MCF 10A (cell line): Measurements from ENCODE around the gene FGD4. TPM values are rescaled to one million over a fixed set of nuclear protein-coding genes. Genes with fewer than 3 reads are reported as not detected.

Source experiments
- BruUV-seq: library from RNA; stranded (reverse); fragments of 400-500 nt; replicated peaks from 2 replicates; lab custom pipeline; 2021; lab: Mats Ljungman, UMichigan
- CTCF ChIA-PET: fragments of 300-600 bp; sonication (Branson Sonifier 250); formaldehyde crosslinking; extraction: SDS; loops from one replicate; lab custom pipeline; 2021; ENCODE audit warnings: antibody characterized with exemption, inconsistent platforms; lab: Yijun Ruan, JAX
- POLR2A ChIA-PET: fragments of 300-600, 350-650 bp; sonication (Branson Sonifier 250); formaldehyde crosslinking; extraction: SDS; loops from one replicate; lab custom pipeline; 2020; ENCODE audit warnings: antibody characterized with exemption, inconsistent platforms; lab: Yijun Ruan, JAX
- DNase-seq: peaks from one replicate; pipeline ENCODE4 v3.0.0-alpha.2; 2018; ENCODE audit not compliant: unreplicated experiment
- H3K27ac Mint-ChIP-seq: one replicate; pipeline ENCODE4 v1.8.0; 2022; ENCODE audit warnings: mild to moderate bottlenecking, low read depth, mixed read lengths; ENCODE audit not compliant: unreplicated experiment
- H3K27me3 Mint-ChIP-seq: one replicate; pipeline ENCODE4 v1.8.0; 2022; ENCODE audit warnings: mixed read lengths; ENCODE audit not compliant: insufficient read depth, unreplicated experiment
- H3K36me3 Mint-ChIP-seq: one replicate; pipeline ENCODE4 v1.8.0; 2022; ENCODE audit warnings: mild to moderate bottlenecking, moderate library complexity, mixed read lengths; ENCODE audit not compliant: insufficient read depth, unreplicated experiment
- H3K4me1 Mint-ChIP-seq: one replicate; pipeline ENCODE4 v1.8.0; 2022; ENCODE audit warnings: mixed read lengths; ENCODE audit not compliant: insufficient read depth, unreplicated experiment
- H3K4me3 Mint-ChIP-seq: one replicate; pipeline ENCODE4 v1.8.0; 2022; ENCODE audit warnings: mild to moderate bottlenecking, moderate library complexity, mixed read lengths; ENCODE audit not compliant: unreplicated experiment
- H3K9me3 Mint-ChIP-seq: one replicate; pipeline ENCODE4 v1.8.0; 2022; ENCODE audit warnings: mixed read lengths; ENCODE audit not compliant: unreplicated experiment
- intact Hi-C: fragments of 100-400 bp; cut with micrococcal nuclease; formaldehyde crosslinking; loops from 2 replicates; pipeline ENCODE4 v1.14.1; 2022
- total RNA-seq: library from RNA; stranded (reverse); gene quantifications from 2 replicates; pipeline ENCODE4 v1.2.3, GENCODE V29; 2022
- TF ChIP-seq, protein P1 (sequence below): fragments of 200-600 bp; IDR thresholded peaks from one replicate; pipeline ENCODE4 v1.8.0; 2022; ENCODE audit warnings: antibody characterized with exemption, mild to moderate bottlenecking; ENCODE audit not compliant: unreplicated experiment

FGD4 gene
- total RNA-seq, 1 experiment from 2014 or later = 34.7 TPM

DNA sequence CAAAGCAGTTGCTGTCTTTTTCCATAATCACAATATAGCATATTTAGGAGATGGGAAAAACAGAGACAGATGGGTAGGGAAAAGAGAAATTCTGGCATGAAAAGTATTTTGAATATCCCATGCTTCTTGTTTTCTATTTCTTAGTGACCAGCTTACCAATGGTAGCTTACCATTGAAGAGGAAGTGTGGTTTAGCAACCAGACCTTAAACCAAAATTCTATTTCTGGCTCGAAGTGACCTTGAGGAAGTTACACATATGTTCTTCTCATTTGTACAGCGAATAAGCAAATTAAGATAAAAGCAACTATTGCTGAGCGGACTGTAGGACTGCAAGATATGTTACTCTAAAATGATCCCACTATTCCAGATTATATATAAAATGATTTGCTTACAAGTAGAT, 82.9 kb downstream of the FGD4 start:
- no peaks in the 10 kb centered on the region for H3K9me3 Mint-ChIP-seq
- H3K36me3 Mint-ChIP-seq = peaks cover 47% of the 10 kb centered on the region
- H3K4me3 Mint-ChIP-seq = no peak overlapping the region
- DNase-seq = no peak
- H3K27ac Mint-ChIP-seq = peak overlapping the region; percentile 64
- no TSS peak for BruUV-seq
- intact Hi-C loops = no loop called here
- ChIA-PET POLR2A (interaction anchor here (0.6 to 1.3 kb wide), 3 partner anchors 26 to 34 kb away, joined by 3 read pairs; no protein-coding TSS in a partner anchor), CTCF (no interaction called here)
- peaks cover 15% of the 10 kb centered on the region for H3K4me1 Mint-ChIP-seq
- TF ChIP-seq, protein P1, sequence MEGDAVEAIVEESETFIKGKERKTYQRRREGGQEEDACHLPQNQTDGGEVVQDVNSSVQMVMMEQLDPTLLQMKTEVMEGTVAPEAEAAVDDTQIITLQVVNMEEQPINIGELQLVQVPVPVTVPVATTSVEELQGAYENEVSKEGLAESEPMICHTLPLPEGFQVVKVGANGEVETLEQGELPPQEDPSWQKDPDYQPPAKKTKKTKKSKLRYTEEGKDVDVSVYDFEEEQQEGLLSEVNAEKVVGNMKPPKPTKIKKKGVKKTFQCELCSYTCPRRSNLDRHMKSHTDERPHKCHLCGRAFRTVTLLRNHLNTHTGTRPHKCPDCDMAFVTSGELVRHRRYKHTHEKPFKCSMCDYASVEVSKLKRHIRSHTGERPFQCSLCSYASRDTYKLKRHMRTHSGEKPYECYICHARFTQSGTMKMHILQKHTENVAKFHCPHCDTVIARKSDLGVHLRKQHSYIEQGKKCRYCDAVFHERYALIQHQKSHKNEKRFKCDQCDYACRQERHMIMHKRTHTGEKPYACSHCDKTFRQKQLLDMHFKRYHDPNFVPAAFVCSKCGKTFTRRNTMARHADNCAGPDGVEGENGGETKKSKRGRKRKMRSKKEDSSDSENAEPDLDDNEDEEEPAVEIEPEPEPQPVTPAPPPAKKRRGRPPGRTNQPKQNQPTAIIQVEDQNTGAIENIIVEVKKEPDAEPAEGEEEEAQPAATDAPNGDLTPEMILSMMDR = no peak
- no peaks in the 10 kb centered on the region for H3K27me3 Mint-ChIP-seq

DNA sequence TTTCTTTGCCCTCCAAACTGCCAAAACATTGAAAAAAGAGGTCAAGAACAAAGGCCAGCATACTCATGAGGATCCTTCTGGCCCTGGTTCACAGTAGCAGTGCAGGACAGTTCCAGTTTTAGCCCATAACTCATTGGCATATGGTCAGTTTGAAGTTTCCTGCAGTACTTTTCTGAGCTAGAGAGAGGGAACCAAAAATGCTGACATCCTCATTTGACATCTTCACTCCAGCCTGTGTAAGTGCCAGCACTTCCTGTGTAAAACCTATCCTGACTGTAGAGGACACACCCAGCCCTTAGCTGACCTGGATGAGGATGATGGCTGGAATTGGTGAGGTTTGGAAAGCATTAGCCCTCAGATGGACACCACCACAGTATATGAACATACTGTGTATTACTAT, 84.1 kb downstream of the FGD4 start:
- no peak for DNase-seq
- CTCF ChIA-PET = interaction anchor here (0.6 to 2.1 kb wide), 4 partner anchors 30 to 173 kb away, joined by 3 to 4 read pairs (median 4); no protein-coding TSS in a partner anchor
- TF ChIP-seq, protein P1 = no peak
- Mint-ChIP-seq H3K9me3 (no peaks in the 10 kb centered on the region), H3K4me1 (peaks cover 15% of the 10 kb centered on the region), H3K36me3 (peaks cover 36% of the 10 kb centered on the region), H3K4me3 (no peak overlapping the region), H3K27ac (peak overlapping the region; percentile 64), H3K27me3 (no peaks in the 10 kb centered on the region)
- intact Hi-C loops = no loop called here
- no TSS peak for BruUV-seq
- POLR2A ChIA-PET = interaction anchor here (0.6 to 1.4 kb wide), 9 partner anchors 8 to 136 kb away, joined by 3 to 4 read pairs (median 3); partner anchors contain the start of gene FGD4

DNA sequence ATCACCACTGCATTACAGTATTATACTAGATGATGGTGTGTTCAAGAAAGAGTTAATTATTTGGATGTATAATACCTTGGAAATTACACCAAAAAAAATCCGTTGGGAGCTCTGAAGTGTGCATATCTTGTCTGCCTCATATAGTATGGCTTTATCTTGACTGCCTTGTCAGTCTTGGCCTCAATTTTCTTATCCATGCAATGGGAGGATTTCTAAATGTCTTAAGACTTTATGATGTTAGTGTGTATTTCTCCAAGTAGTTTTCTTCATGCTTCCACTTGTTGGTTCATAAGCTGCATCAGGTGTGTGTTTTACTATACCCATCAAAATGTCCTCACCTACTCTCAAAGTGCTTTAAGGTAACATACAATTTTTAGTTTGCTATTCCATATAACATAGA, 84.6 kb downstream of the FGD4 start:
- CTCF ChIA-PET = interaction anchor here (0.6 to 2.1 kb wide), 3 partner anchors 29 to 258 kb away, joined by 3 to 4 read pairs (median 4); no protein-coding TSS in a partner anchor
- DNase-seq = no peak
- no peak overlapping the region for H3K4me3 Mint-ChIP-seq
- BruUV-seq = no TSS peak
- POLR2A ChIA-PET = interaction anchor here (0.6 to 1.7 kb wide), 9 partner anchors 9 to 135 kb away, joined by 3 to 13 read pairs (median 4); partner anchors contain the start of gene FGD4
- no peaks in the 10 kb centered on the region for H3K27me3 Mint-ChIP-seq
- peaks cover 36% of the 10 kb centered on the region for H3K36me3 Mint-ChIP-seq
- H3K4me1 Mint-ChIP-seq = peaks cover 15% of the 10 kb centered on the region
- no peaks in the 10 kb centered on the region for H3K9me3 Mint-ChIP-seq
- TF ChIP-seq, protein P1 = no peak
- intact Hi-C loops = no loop called here
- H3K27ac Mint-ChIP-seq = no peak overlapping the region

DNA sequence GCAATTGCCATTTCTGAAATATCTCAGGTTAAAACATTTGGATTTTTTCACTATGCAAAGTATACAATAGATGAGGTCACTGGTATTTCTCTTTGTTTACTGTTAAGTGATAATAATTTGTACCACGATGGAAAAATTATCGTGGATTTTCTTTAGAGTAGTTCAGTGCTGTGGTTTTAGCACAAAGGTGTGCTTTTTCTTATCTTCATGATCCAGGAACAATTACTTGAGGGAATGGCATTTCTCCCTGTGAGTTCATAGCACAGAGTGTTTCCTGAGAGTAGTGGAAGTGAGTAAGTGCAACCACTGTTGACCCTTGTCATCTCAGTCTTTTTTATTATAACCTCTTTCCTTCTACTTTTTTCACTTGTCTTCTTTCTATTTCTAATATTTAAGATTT, 86.8 kb downstream of the FGD4 start:
- Mint-ChIP-seq H3K4me3 (peak overlapping the region; percentile 41), H3K9me3 (no peaks in the 10 kb centered on the region), H3K27ac (peak overlapping the region; percentile 47), H3K27me3 (no peaks in the 10 kb centered on the region), H3K4me1 (peaks cover 15% of the 10 kb centered on the region), H3K36me3 (peaks cover 22% of the 10 kb centered on the region)
- ChIA-PET CTCF (interaction anchor here (0.6 to 1.0 kb wide), 2 partner anchors 18 to 29 kb away, joined by 3 read pairs; no protein-coding TSS in a partner anchor), POLR2A (interaction anchor here (0.7 to 1.0 kb wide), 4 partner anchors 11 to 79 kb away, joined by 3 read pairs; no protein-coding TSS in a partner anchor)
- peak; percentile 23 for DNase-seq
- TSS peak; percentile 52 for BruUV-seq
- intact Hi-C loops = no loop called here
- TF ChIP-seq, protein P1 = no peak
